RCC 7860 (cell line): Measurements from ENCODE around the gene SEZ6L2.
A peak's percentile ranks its signal among the peaks of the same experiment; 100 is the strongest.
"Not testable (repeated sequence)": the region's sequence is repeated elsewhere in the genome, so short reads cannot be mapped to it uniquely, and the experiment has no call there.

Experiments used
- DNase-seq: peaks from one replicate; pipeline ENCODE4 v3.0.0-alpha.2; 2015; ENCODE audit warnings: low spot score
- FAIRE-seq: peaks from 2 replicates; lab custom pipeline; 2012; peaks lifted over from hg19 to GRCh38; lab: Jason Lieb, UNC

SEZ6L2 gene

DNA sequence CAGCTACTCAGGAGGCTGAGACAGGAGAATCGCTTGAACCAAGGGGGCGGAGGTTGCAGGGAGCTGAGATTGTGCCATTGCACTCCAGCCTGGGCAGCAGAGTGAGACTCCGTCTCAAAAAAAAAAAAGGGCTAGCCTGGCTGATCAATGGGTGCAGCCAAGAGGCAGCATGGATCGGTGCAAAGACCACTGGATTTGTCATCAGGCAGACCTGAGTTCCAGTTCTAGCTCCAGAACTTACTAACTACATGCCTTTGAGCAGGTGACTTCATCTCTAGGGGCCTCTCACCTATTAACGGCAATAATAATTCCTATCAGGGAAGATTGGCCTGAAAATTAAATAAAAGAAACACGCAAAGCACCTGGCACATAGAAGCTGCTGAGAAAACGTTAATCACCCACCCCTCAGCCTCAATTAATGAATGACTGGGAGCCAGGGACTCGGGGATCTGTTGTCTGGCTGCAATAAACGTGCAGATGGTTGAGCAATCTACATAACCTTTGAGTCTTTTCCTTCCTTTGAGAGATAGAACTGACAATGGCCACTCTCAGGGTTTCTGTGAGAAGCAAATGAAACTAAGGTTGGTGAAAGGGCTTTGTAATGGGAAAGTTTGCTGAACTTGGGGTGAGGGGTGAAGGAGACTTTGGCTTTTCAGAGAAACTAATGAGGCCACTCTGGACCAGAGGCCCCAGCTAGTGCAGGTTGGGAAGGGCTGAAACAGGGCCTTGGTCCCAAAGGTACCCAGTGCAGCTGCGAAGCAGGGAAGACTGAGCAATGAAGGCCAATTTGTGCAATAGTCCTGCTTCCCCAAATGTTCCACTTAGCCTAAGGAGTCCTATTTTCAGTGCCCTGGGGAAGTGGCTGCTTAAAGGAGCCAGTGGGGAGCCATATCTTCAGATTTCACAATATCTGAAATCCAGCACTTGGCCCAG is 7.6 kb downstream of the SEZ6L2 start:
- DNase-seq, result no peak
- FAIRE-seq, result no peak

DNA sequence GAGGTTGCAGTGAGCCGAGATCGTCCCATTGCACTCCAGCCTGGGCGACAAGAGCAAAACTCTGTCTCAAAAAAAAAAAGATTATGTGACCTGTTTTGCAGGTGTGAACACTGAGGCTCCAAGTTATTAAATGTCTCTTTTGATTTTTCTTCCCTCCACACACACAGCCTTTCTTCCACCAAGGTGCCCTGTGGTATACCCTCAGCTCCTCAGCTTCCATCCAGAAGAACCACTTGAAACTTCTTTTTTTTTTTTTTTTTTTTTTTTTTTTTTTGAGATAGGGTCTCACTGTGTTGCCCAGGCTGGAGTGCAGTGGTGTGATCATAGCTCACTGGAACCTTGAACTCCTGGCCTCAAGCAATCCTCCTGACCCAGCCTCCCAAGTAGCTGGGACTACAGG is 10.0 kb downstream of the SEZ6L2 start:
- FAIRE-seq, result not testable (repeated sequence)

GRCh38 chr16:29883987-29884386 is 15.4 kb downstream of the SEZ6L2 start:
- FAIRE-seq (no peak), DNase-seq (no peak)

More for the DNA sequence above, 10.0 kb downstream of the SEZ6L2 start:
- DNase-seq, result not testable (repeated sequence)

GRCh38 chr16:29881050-29881449 is 18.3 kb downstream of the SEZ6L2 start:
- FAIRE-seq, result no peak

GRCh38 chr16:29878172-29878571 is 21.2 kb downstream of the SEZ6L2 start:
- no peak for DNase-seq
- FAIRE-seq, result no peak

More at GRCh38 chr16:29881050-29881449, 18.3 kb downstream of the SEZ6L2 start:
- no peak for DNase-seq

DNA sequence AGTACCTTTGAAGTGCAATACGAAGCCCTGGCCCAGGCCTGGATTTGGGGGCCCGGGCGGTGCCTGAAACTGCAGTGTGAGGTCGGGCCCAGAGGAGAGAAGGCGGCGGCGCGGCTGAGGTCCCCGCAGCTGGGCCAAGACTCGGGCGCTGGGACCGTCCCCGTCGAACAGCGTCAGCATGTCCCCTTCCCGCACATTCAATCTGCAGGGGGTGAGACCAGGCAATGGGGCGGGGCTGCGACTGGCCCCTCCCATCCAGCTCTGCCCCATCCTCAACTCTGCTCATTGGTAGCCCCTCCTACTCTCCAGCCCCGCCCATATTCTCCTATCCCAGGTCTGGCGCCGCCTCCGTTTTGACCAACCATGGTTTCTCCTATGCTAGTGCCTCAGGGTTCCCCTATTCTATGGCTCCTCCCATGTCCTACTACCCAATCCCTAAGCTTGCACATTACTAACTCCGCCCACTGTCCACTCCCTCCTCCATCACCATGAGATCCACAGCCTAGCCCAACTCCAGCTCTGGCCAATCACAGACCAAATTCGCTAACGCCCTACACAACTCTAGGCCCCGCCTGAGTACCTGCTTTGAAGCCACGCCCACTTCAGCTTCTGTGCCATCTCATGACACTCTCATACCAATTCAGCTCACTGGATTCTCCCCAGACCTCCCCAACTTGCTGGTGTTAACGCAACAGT is 21.9 kb downstream of the SEZ6L2 start:
- DNase-seq (no peak), FAIRE-seq (no peak)

- no peak for FAIRE-seq
- DNase-seq, result no peak
Observed at GRCh38 chr16:29876594-29877249, 22.6 kb downstream of the SEZ6L2 start.

GRCh38 chr16:29876217-29876593 is 23.1 kb downstream of the SEZ6L2 start:
- FAIRE-seq, result no peak
- no peak for DNase-seq

DNA sequence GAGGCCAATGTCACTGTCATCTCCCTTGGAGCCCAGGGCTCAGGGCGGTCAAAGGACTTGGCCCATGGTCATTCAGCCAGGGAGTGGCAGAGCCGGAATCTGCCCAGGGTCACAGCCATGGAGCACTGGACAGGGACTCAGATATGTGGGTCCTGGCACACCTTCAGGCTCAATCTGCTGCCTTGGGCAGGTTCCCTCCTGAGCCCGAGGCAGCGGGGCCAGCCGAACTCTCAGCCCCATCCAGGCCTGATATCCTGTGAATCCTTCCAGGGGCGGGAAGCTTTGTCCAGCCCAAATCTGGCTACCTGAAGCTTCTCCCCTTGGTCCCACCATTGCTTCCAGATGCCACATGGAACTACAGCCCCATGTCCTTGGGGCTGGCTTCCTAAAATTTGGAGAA is 24.1 kb downstream of the SEZ6L2 start:
- no peak for FAIRE-seq
- no peak for DNase-seq

GRCh38 chr16:29873319-29873718 is 26.0 kb downstream of the SEZ6L2 start:
- DNase-seq, result no peak
- FAIRE-seq, result no peak

DNA sequence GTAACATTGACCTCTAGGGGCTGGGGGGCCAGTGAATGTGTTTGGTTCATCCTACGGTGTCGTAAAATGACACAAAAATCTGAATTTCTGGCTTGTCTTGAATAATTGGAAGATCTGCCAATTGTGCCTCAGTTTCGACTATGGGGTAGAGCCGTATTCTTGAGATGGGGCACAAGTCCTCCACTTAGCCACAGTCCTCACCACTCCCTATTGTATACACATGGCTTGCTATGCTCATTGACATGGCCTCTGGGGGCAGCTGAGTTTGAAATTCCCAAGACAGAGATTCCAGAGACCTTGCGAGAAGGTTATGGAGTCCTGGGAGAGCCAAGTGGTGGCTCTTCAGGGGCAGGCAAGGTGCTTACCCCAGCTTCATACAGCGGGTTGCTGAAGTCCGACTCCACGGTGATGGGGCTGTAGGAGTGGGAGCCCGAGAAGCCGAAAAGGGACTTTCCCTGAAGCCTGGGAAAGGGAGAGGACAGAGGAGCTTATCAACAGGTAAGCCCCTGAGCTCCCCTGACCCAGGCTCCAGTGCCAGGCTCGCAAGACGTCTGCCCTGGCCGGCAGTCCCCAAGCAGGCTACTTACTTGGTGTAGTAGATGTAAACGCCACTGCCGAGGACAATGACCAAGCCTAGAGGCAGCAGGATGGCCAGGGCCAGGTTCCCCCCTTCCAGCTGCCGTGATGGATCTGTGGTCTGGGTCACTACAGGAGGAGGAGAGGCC is 27.4 kb downstream of the SEZ6L2 start:
- DNase-seq (no peak), FAIRE-seq (no peak)

DNA sequence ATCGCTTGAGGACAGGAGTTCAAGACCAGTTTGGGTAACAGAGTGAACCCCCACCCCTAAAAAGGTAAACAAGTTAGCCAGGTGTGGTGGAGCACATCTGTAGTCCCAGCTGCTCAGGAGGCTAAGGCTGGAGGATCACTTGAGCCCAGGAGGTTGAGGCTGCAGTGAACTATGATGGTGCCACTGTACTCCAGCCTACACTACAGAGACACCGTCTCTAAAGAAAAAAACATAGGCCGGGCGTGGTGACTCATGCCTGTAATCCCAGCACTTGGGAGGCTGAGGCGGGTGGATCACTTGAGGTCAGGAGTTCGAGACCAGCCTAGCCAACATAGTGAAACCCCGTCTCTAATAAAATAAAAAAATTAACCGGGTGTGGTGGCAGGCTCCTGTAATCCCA is 30.3 kb downstream of the SEZ6L2 start:
- not testable (repeated sequence) for DNase-seq, FAIRE-seq

DNA sequence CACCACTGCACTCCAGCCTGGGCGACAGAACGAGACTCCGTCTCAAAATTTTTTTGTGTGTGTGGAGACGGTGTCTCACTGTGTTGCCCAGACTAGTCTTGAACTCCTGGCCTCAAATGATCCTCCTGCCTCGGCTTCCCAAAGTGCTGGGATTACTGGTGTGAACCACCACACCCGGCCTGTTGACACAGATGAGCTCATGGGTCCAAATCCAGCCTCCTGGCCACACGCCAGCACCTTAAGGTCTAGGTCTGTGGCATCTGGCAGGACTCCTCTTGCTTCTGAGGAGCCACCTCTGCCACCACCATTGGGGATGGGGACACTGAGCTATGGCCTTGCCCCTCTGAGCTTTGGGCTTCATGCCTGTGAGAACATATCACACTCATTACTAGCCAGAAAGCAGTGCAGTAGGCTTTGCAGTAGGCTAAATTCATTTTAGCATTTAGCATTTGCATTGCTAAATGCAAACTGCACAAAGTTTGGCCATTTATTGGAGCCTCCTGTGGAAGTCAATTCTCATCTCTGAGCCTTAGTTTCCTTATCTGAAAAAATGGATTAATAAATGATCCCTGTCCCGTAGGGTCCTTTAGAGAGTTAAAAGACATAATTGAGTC is 30.8 kb downstream of the SEZ6L2 start:
- FAIRE-seq, result no peak
- no peak for DNase-seq

GRCh38 chr16:29864205-29864604 is 35.1 kb downstream of the SEZ6L2 start:
- no peak for FAIRE-seq
- DNase-seq, result no peak

DNA sequence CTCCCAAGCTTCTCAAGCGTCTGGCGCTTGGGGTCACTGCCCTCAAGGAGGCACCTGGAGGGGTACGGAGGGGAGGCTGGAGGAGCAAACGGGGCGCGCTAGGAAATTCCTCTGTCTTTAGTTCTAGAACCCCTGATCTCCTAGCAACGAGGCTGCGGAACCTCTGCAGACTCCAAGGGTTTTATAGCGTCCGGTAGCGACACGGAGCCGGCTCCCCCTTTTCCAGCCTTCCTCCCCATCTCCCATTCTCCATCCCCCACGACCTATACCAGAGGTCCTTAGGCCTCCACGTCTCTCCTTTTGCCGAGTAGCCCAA is 35.7 kb downstream of the SEZ6L2 start:
- DNase-seq (no peak), FAIRE-seq (no peak)

- FAIRE-seq (peak; percentile 78), DNase-seq (peak; percentile 86)
Observed at GRCh38 chr16:29862884-29863668, 36.3 kb downstream of the SEZ6L2 start, which contains the start of gene CDIPT. Gene CDIPT (minus strand): TSS chr16:29863226. CDS start chr16:29862857, 369 bp downstream.

DNA sequence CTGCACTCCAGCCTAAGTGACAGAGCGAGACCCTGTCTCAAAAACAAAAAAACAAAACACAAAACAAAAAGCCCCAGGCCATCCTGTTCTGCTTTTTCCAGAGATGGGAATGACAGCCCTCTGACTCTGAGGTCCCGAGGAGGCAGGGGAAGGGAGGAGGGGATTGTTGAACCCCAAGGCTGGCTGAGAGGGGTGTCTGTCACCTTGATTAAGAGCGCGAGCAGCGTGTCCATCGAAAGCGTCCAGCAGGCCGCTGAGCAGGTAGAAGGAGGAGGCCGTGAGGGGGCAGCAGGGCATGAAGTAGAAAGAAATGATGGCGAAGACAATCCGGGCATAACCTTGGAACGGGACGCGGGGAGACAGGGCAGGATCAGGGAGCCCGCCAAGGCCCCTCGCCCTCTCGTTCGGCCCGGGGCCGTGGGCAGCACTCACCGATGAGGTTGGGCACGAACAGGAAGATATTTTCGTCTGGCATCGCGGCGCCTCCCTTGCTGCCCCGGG is 36.9 kb downstream of the SEZ6L2 start:
- no peak for FAIRE-seq
- peak; percentile 5 for DNase-seq

GRCh38 chr16:29860218-29860617 is 39.1 kb downstream of the SEZ6L2 start:
- no peak for FAIRE-seq
- DNase-seq, result no peak

DNA sequence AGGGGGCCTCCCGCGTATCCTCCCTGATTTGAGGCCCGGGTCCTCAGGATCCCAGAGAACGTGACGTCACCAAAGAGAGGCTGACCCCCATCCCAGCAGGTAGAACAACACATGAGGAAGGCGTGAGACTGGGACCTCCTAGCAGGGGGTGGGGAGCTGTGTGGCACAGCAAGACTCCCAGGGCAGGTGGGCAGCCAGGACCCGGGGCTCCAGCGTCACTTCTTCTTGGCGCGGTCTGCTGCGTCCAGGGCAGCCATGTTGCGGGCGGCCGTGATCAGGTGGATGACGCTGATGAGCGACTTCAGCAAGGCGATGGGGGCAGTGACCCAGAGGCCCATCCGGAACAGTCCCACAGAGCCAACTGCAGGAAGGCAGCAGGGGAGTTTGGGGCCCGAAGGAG is 40.4 kb downstream of the SEZ6L2 start:
- no peak for FAIRE-seq
- DNase-seq, result no peak
